Neural crest cell (in vitro differentiated cells): ENCODE results near the gene VPS36. TPM values are rescaled to one million over a fixed set of nuclear protein-coding genes. Genes with fewer than 3 reads are reported as not detected.

Source experiments
- DNase-seq: peaks from one replicate; pipeline ENCODE4 v3.0.0; 2021; ENCODE audit warnings: low read depth, mixed read lengths, low spot score
- H3K27ac Mint-ChIP-seq: one replicate; pipeline ENCODE4 v1.8.0; 2021; ENCODE audit warnings: mild to moderate bottlenecking, mixed read lengths; ENCODE audit not compliant: unreplicated experiment
- H3K27me3 Mint-ChIP-seq: 2 replicates; pipeline ENCODE4 v1.8.0; 2021; ENCODE audit warnings: low read depth, mild to moderate bottlenecking, mixed read lengths
- H3K36me3 Mint-ChIP-seq: 2 replicates; pipeline ENCODE4 v1.8.0; 2021; ENCODE audit warnings: low read depth, mild to moderate bottlenecking, mixed read lengths
- H3K4me1 Mint-ChIP-seq: 2 replicates; pipeline ENCODE4 v1.8.0; 2021; ENCODE audit warnings: mixed read lengths
- H3K4me3 Mint-ChIP-seq: one replicate; pipeline ENCODE4 v1.8.0; 2021; ENCODE audit warnings: mild to moderate bottlenecking, mixed read lengths
- H3K9me3 Mint-ChIP-seq: 2 replicates; pipeline ENCODE4 v1.8.0; 2021; ENCODE audit warnings: mixed read lengths
- CTCF ChIP-seq: fragments of 200-600 bp; sonication (generic); conservative IDR thresholded peaks from 2 replicates; pipeline ENCODE4 v1.5.0; 2021; ENCODE audit warnings: antibody characterized with exemption, mild to moderate bottlenecking
- total RNA-seq: library from RNA; stranded (reverse); gene quantifications from 2 replicates; pipeline ENCODE4 v1.2.1, GENCODE V29; 2021

Gene VPS36
- total RNA-seq, 1 donor from 2014 or later = 37.1 TPM

- no peak for TF ChIP-seq CTCF
Measured at GRCh38 chr13:52406629-52407028, 43.8 kb downstream of the VPS36 start.

GRCh38 chr13:52405767-52406494, 44.5 kb downstream of the VPS36 start, which contains the start of gene THSD1:
Gene THSD1, minus strand, starts transcription at chr13:52406172. Its CDS starts 3,572 bp downstream, at chr13:52402600.
- Mint-ChIP-seq H3K4me1 (peaks cover 17% of the 10 kb centered on the region), H3K4me3 (peak within 1 kb of the TSS; percentile 59), H3K27me3 (peaks cover 40% of the 10 kb centered on the region), H3K36me3 (peaks cover 15% of the 10 kb centered on the region), H3K9me3 (no peaks in the 10 kb centered on the region), H3K27ac (no peak within 1 kb of the TSS)
- DNase-seq = no peak
- no peak for TF ChIP-seq CTCF

More at GRCh38 chr13:52406629-52407028, 43.8 kb downstream of the VPS36 start:
- Mint-ChIP-seq H3K27ac (no peak overlapping the region), H3K27me3 (peaks cover 40% of the 10 kb centered on the region), H3K4me3 (peak overlapping the region; percentile 56), H3K4me1 (peaks cover 17% of the 10 kb centered on the region), H3K36me3 (peaks cover 19% of the 10 kb centered on the region), H3K9me3 (no peaks in the 10 kb centered on the region)
- DNase-seq = no peak

GRCh38 chr13:52405369-52405766, 45.1 kb downstream of the VPS36 start:
- TF ChIP-seq CTCF = no peak
- Mint-ChIP-seq H3K27ac (no peak overlapping the region), H3K36me3 (peaks cover 15% of the 10 kb centered on the region), H3K9me3 (no peaks in the 10 kb centered on the region), H3K4me1 (peaks cover 17% of the 10 kb centered on the region), H3K4me3 (peak overlapping the region; percentile 59), H3K27me3 (peaks cover 40% of the 10 kb centered on the region)
- no peak for DNase-seq

GRCh38 chr13:52399708-52400107, 50.7 kb downstream of the VPS36 start:
- no peaks in the 10 kb centered on the region for H3K36me3 Mint-ChIP-seq
- H3K27me3 Mint-ChIP-seq = peaks cover 12% of the 10 kb centered on the region
- H3K27ac Mint-ChIP-seq = no peak overlapping the region
- H3K4me1 Mint-ChIP-seq = peaks cover 12% of the 10 kb centered on the region
- no peak overlapping the region for H3K4me3 Mint-ChIP-seq
- TF ChIP-seq CTCF = no peak
- no peaks in the 10 kb centered on the region for H3K9me3 Mint-ChIP-seq
- DNase-seq = no peak

GRCh38 chr13:52399046-52399445, 51.4 kb downstream of the VPS36 start:
- Mint-ChIP-seq H3K36me3 (no peaks in the 10 kb centered on the region), H3K4me3 (no peak overlapping the region), H3K4me1 (peaks cover 6% of the 10 kb centered on the region), H3K27me3 (peaks cover 6% of the 10 kb centered on the region), H3K9me3 (no peaks in the 10 kb centered on the region), H3K27ac (no peak overlapping the region)
- no peak for TF ChIP-seq CTCF
- DNase-seq = no peak
